ENCODE results near the gene TLR4. TPM values are rescaled to one million over a fixed set of nuclear protein-coding genes. Genes with fewer than 3 reads are reported as not detected.

TLR4 gene
- total RNA-seq, 1 donor from 2014 or later: 70.1 TPM

GRCh38 chr9:117719161-117719920, 15.1 kb downstream of the TLR4 start:
- Histone ChIP-seq H3K9me3 (no peaks in the 10 kb centered on the region), H3K4me1 (peaks cover 72% of the 10 kb centered on the region), H3K27me3 (ENCODE audit: low read depth) (no peaks in the 10 kb centered on the region), H3K27ac (no peak overlapping the region), H3K36me3 (peaks cover 2% of the 10 kb centered on the region), H3K4me3 (no peak overlapping the region)
- ATAC-seq (no peak), DNase-seq (no peak)
- no peak for TF ChIP-seq CTCF (IDR thresholded peaks at IDR 0.05)
- intact Hi-C loops (cut with DNase I): no loop called here

DNA sequence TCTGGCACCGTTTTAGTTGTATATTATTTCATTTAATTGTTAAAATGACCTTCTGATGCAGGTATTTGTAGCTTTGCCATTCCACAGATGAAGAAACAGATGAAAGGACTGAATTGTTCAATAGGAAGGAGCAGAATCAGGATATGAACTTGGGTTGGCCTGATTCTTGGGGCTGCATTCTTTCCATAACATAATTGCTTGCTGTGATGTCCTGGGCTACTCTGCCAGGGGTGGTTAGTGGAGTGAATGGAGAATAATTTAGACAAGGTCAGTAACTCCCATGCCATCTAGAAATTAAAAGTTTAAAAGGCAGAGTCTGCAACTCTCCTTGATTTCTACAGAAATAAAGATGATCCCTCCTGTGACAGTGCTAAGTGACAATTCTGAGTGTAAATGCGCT, 15.9 kb downstream of the TLR4 start:
- H3K36me3 ChIP-seq: no peaks in the 10 kb centered on the region
- H3K27ac ChIP-seq: no peak overlapping the region
- intact Hi-C loops (cut with DNase I): no loop called here

GRCh38 chr9:117720555-117720954, 16.4 kb downstream of the TLR4 start:
- peaks cover 69% of the 10 kb centered on the region for H3K4me1 ChIP-seq
- H3K27ac ChIP-seq: no peak overlapping the region
- no peaks in the 10 kb centered on the region for H3K9me3 ChIP-seq
- H3K4me3 ChIP-seq: no peak overlapping the region
- no peaks in the 10 kb centered on the region for H3K27me3 ChIP-seq (ENCODE audit: low read depth)
- no peaks in the 10 kb centered on the region for H3K36me3 ChIP-seq
- no peak for TF ChIP-seq CTCF (IDR thresholded peaks at IDR 0.05)
- intact Hi-C loops (cut with DNase I): no loop called here
- ATAC-seq (peak; percentile 22 to 24), DNase-seq (no peak)

More for the DNA sequence above, 15.9 kb downstream of the TLR4 start:
- TF ChIP-seq CTCF (IDR thresholded peaks at IDR 0.05): no peak
- peaks cover 69% of the 10 kb centered on the region for H3K4me1 ChIP-seq
- ATAC-seq: no peak
- H3K27me3 ChIP-seq (ENCODE audit: low read depth): no peaks in the 10 kb centered on the region
- no peak overlapping the region for H3K4me3 ChIP-seq
- H3K9me3 ChIP-seq: no peaks in the 10 kb centered on the region
- DNase-seq: no peak

DNA sequence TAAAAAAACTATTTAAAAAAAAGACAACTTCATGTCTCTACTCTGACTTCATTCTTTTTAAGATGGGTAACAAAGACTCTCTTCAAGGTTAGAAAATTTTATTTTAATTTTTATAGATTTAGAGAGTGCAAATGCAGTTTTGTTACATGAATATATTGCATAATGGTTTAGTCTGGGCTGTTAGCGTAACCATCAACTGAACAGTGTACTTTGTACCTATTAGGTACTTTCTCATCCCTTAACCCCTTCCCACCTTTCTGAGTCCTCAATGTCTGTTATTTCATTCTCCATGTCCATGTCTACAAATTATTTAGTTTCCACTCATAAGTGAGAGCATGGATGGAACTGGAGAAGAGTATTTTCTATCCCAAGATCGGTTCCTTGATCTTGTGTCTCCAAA, 16.8 kb downstream of the TLR4 start:
- TF ChIP-seq CTCF (IDR thresholded peaks at IDR 0.05): no peak
- H3K9me3 ChIP-seq: no peaks in the 10 kb centered on the region
- no peak overlapping the region for H3K27ac ChIP-seq
- H3K27me3 ChIP-seq (ENCODE audit: low read depth): no peaks in the 10 kb centered on the region
- H3K36me3 ChIP-seq: no peaks in the 10 kb centered on the region
- DNase-seq: no peak
- ATAC-seq: no peak
- H3K4me1 ChIP-seq: peaks cover 69% of the 10 kb centered on the region
- intact Hi-C loops (cut with DNase I): no loop called here
- no peak overlapping the region for H3K4me3 ChIP-seq

GRCh38 chr9:117722108-117722761, 18.0 kb downstream of the TLR4 start:
- no peak overlapping the region for H3K4me3 ChIP-seq
- H3K27ac ChIP-seq: no peak overlapping the region
- DNase-seq (no peak), ATAC-seq (no peak)
- TF ChIP-seq CTCF (IDR thresholded peaks at IDR 0.05): no peak
- no peaks in the 10 kb centered on the region for H3K27me3 ChIP-seq (ENCODE audit: low read depth)
- no peaks in the 10 kb centered on the region for H3K9me3 ChIP-seq
- H3K36me3 ChIP-seq: no peaks in the 10 kb centered on the region
- intact Hi-C loops (cut with DNase I): no loop called here
- peaks cover 71% of the 10 kb centered on the region for H3K4me1 ChIP-seq
